Left renal pelvis (tissue), 4 donors: Measurements from ENCODE around the gene CCDC182. TPM values are rescaled to one million over a fixed set of nuclear protein-coding genes. Genes with fewer than 3 reads are reported as not detected.

ENCODE experiments used
- DNase-seq, 4 donors: peaks; one replicate each; pipeline ENCODE4 v3.0.0-alpha.2; 2013; ENCODE audit warnings: low read depth in 4 of 4, low spot score in 3 of 4
- polyA plus RNA-seq, 4 donors: library from polyadenylated mRNA; unstranded; fragments of 120-200 nt; gene quantifications; one replicate each; pipeline ENCODE4 v1.2.1, GENCODE V29; 2013; ENCODE audit not compliant: insufficient read length in 4 of 4

Gene CCDC182
- polyA plus RNA-seq, 4 donors = not detected

DNA sequence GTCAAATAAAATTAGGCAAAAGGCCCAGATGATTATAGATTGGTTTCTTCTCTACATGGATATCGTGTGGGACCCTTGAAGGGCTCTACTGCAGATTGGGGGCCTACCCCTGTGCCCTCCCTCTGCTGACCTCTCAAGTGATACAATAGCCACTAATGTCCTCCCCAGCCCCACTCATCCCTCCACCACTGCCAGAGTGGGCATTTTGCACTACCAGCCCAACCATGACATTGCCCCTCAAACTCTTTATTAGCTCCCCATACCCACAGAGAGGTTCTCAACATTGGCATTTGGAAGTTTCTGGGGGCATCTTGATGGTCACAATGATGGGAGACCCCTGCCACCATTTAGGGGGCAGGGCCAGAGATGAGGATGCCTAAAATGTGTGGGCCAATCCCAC is 41.8 kb downstream of the CCDC182 start:
- no peak for DNase-seq

- DNase-seq = no peak
Measured at GRCh38 chr17:57701124-57701523, 44.0 kb downstream of the CCDC182 start.

- peak in 1 of 4 donors; percentile 42 for DNase-seq
Measured at GRCh38 chr17:57699751-57700219, 45.3 kb downstream of the CCDC182 start.

DNA sequence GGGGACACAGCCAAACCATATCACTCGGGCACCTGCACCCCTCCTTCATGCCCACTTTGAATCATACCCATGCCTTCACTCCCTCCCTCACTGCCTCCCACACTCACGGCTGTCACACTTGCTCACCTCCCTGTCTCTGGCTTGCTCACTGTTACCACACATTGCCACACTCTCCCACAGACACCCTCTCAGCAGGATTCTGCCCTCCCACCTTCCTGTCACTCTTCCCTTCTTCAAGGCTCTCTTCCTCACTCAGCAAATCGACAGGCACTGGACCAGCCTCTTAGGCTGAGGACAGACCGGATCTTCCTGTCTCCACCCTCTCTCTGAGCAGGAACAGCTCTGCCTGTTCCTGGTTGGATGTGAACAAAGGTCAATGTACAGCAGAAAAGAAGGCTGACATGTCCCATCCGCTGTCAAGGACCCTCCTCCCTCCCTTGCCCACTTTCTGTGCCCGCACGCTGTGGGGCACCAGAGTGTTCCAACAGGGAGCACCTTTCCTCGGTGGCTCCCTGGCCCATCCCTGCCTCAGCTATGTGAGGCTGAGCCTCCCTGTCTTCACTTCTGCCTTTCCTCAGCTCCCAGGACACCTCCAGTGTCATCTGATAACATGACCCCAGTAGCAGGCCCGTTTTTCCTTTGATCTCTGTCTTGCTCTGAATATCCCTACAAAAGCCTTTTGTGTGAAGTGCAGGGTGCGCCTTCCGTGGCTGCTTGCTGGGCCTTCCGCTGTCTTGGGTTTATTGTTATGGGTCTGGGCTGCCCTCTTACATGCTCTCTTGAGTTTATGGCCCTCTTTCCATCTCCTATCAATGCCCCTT is 47.0 kb downstream of the CCDC182 start:
- no peak for DNase-seq

- no peak for DNase-seq
Measured at GRCh38 chr17:57697197-57697596, 47.9 kb downstream of the CCDC182 start.

- no peak for DNase-seq
Measured at GRCh38 chr17:57696050-57696449, 49.0 kb downstream of the CCDC182 start.

Other genes with a start within 250 kb of the CCDC182 start
- 10 to 100 TPM; 45.8 to 62.8 (median 60.7) TPM for gene MRPS23, start 104.7 kb upstream of the CCDC182 start, polyA plus RNA-seq
- gene CUEDC1, start 210.1 kb upstream of the CCDC182 start, polyA plus RNA-seq = 10 to 100 TPM; 44.5 to 74.3 (median 50.4) TPM
- gene VEZF1, start 243.0 kb upstream of the CCDC182 start, polyA plus RNA-seq = 100 to 1,000 TPM in 3 of 4 donors, 10 to 100 TPM in 1; 98.0 to 120 (median 106) TPM